SH-SY5Y (cell line): ENCODE data around the gene SCAF4.

Experiments used
- GATA2 ChIP-seq: IDR thresholded peaks from 2 replicates; pipeline ENCODE4 v1.6.1; 2011; ENCODE audit warnings: mild to moderate bottlenecking, low read depth, low read length
- GATA3 ChIP-seq: IDR thresholded peaks from 2 replicates; pipeline ENCODE4 v1.6.1; 2011; ENCODE audit warnings: low read depth, mild to moderate bottlenecking, low read length, moderate library complexity

GRCh38 chr21:31735511-31735992, 3.6 kb upstream of the SCAF4 start:
- no peak for TF ChIP-seq GATA3
- TF ChIP-seq GATA2 = no peak
